ENCODE results near the gene AOPEP.

DNA sequence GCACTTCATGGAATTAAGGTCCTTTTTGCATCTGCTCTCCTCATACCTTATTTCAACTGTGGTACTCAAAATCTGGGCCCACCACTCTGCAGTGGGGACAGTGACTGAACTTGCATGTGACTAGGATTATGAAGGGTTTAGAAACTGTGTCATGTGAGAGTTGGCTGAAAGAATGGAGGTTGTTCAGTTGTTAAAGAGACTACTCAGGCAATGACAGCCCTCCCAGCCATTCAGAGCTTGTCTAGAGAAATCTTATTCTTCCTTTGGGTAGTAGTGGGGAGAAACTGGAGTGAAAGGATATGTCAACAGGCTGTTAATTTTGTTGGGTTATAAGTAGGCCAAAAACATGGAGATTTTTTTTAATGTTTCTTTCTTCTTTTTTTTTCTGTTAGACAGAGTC, 10.3 kb downstream of the AOPEP start:
- TF ChIP-seq, protein P1, sequence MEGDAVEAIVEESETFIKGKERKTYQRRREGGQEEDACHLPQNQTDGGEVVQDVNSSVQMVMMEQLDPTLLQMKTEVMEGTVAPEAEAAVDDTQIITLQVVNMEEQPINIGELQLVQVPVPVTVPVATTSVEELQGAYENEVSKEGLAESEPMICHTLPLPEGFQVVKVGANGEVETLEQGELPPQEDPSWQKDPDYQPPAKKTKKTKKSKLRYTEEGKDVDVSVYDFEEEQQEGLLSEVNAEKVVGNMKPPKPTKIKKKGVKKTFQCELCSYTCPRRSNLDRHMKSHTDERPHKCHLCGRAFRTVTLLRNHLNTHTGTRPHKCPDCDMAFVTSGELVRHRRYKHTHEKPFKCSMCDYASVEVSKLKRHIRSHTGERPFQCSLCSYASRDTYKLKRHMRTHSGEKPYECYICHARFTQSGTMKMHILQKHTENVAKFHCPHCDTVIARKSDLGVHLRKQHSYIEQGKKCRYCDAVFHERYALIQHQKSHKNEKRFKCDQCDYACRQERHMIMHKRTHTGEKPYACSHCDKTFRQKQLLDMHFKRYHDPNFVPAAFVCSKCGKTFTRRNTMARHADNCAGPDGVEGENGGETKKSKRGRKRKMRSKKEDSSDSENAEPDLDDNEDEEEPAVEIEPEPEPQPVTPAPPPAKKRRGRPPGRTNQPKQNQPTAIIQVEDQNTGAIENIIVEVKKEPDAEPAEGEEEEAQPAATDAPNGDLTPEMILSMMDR (IDR thresholded peaks at IDR 0.05): no peak
- TF ChIP-seq POLR2A (IDR thresholded peaks at IDR 0.05) (no peak), POLR2AphosphoS5 (IDR thresholded peaks at IDR 0.05) (no peak), EP300 (IDR thresholded peaks at IDR 0.05) (no peak)

Data from sigmoid colon (tissue), 4 donors.